Activated CD4-positive, CD25-positive, alpha-beta regulatory T cell treated with anti-CD3 and anti-CD28 coated beads, Interleukin-2, amount 50 U/mL, for 24 hours (primary cell): ENCODE results near the gene VWCE.

ENCODE experiments used
- ATAC-seq, 2 donors: fragments of 150-1000 bp; cut with Tn5 transposase; one replicate each; pipeline ENCODE4 v1.10.0; 2021; ENCODE audit warnings: mild to moderate bottlenecking in 1 of 2, moderate library complexity in 1 of 2

VWCE gene

GRCh38 chr11:61281581-61282250 lies 13.4 kb downstream of the VWCE start:
- no peak for ATAC-seq

- ATAC-seq: no peak
These were observed 14.1 kb downstream of the VWCE start for GRCh38 chr11:61280883-61281580.

DNA sequence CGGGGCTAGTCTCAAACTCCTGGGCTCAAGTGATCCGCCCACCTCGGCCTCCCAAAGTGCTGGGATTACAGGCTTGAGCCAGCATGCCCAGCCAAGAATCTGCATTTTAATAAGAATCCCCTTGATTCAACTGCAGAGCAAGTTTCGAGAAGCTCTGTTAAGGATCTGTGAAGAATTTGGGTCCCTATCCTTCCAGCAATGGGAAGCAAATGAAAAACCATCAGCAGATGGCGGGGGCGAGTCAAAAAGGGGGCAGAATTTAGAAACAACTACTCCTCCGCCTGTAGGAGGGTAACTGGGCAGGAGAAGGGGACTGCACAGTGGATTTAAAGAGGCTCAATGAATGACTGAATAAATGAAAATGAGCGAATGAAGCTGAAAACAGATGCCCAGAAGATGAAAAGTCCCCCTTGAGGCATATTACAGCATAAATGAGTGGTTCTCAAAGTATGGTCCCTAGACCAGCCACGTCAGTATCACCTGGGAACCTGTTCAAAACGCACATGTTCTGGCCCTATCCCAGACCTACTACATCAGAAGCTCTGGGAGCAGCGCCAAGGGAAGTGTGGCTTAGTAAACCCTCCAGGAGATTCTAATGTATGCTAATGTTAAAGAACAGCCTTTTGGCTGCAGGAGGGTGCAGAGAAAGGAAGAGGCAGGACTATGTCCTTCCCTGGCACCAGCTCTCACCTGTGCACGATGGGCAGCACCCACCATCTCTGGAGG lies 15.0 kb downstream of the VWCE start:
- no peak for ATAC-seq

DNA sequence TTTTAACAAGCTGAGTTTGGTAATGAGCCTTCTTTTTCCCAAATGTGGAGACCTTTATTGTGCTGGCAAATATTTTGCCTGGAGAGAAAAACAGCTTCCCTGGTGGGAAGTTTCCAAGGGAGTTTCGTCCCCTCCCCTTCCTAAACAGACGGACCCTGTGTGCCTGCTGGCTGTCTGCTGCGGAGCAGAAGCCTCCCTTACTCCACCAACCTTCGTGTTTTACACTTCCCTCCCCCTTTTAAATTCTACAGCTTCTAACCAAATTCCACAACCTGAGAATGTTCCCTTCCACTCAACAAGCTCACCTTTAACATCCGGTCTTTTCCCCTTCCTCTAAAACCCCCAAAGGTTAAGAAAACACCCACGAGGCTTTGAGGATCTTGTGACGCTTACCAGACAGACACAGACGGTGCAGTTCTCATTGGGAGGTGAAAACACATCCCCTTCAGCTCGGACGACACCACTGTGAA lies 17.1 kb downstream of the VWCE start:
- ATAC-seq: no peak

DNA sequence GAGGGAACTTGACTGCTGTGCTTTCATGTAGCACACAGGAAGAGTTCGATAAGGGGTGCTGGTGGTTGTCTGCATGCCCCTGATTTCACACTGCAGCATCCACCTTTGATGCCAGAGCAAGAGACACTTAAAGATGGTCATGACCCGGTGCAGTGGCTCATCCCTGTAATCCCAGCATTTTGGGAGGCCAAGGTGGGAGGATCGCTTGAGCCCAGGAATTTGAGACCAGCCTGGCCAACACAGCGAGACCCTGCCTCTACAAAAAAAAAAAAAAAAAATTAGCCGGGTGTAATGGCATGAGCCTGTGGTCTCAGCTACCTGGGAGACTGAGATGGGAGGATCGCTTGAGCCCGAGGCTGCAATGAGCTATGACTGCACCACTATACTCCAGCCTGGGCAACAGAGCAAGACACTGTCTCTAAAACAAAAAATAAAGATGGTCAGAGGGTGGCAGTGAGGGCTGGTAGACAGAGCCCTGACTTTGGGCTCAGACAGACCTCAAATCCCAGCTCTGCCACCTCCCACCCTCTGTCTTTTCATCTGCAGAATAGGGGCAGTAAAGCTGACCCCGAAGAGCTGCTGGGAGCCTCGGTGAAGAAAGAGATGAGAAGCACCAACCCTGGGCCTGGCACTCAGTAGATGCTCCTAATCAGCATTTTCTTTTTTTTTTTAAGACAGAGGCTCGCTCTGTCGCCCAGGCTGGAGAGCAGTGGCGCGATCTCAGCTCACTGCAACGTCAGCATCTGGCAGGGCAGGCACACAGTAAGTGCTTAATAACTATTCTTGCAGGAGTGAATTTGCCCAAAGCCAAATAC lies 17.7 kb downstream of the VWCE start:
- ATAC-seq: no peak

GRCh38 chr11:61275191-61275590 lies 19.9 kb downstream of the VWCE start:
- no peak for ATAC-seq

DNA sequence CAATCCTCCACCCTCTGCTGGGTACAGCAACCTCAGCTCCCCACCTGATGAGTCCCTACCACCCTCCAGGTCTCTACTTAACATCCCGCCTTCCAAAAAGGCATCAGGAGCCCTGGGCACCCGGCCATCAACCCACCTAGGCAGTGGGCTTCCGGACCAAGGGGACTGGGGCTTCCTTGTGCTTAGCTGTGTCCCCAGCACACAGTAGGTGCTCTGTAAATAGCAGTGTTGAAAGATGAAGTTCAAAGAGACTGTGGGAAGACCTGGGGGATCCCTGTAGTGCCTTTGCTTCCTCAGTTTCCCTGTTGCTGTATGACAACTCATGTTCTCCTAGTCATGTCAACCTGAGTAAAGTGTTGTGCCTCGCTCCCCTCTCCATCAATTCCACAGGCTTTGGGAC lies 21.0 kb downstream of the VWCE start:
- ATAC-seq: no peak

DNA sequence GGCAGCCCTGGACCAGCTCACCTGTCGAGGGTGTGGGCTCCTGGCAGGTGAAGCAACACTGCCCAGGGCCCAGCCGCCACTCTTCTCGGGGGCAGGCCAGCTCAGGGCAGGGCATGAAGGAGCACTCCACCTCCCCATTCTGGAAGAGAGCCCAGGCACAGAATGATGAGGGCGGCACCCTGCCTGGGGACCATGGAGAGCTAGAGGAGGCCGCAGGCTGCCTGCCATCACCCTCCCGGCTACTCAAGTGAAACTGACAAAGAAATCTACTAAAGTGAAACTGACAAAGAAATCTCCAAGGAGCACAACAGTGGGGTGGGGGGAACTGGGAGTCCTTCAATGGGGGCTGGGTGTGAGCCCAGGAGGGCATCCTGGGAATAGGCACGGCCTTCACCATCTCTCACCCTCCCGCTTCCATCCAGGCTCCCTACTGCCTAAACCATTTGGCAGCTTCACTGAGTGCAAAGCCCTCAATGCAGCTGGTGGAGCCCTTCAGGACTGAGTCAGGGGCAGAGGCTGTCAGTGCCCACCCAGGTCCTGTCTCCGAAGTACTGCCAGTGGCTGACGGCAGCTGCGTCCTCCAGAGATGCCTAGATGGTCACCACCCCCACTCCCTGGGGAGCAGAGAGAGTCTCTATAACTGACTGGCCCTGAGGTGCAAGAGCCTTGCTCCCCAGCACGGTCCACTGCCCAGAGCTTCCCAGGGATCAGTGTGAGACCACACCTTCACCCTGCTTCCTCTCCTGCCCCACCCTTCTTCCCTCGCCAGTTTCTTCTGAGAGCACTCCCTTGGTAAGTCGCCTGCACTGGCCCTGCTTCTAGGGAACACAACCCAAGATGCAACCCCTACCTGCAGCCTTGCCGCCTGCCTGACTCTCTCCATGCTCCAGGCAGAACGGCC lies 21.7 kb downstream of the VWCE start:
- ATAC-seq: no peak

DNA sequence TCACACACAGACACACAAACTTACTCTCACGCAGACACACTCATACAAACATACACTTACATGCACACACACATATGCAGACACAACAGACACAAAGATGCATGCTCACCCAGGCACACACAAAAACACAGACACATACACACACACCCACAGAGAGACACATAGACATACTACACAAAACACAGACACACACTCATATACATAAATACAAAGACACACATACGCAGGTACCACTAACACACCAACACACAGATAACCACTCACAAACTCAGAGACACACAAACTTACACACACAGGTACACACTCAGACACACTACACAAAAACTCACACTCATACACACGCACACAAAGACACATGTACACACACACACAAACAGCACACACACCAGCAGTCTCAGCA lies 22.4 kb downstream of the VWCE start:
- no peak for ATAC-seq

- peak; percentile 39 to 53 for ATAC-seq
These were observed 24.6 kb downstream of the VWCE start for GRCh38 chr11:61270354-61271076.

DNA sequence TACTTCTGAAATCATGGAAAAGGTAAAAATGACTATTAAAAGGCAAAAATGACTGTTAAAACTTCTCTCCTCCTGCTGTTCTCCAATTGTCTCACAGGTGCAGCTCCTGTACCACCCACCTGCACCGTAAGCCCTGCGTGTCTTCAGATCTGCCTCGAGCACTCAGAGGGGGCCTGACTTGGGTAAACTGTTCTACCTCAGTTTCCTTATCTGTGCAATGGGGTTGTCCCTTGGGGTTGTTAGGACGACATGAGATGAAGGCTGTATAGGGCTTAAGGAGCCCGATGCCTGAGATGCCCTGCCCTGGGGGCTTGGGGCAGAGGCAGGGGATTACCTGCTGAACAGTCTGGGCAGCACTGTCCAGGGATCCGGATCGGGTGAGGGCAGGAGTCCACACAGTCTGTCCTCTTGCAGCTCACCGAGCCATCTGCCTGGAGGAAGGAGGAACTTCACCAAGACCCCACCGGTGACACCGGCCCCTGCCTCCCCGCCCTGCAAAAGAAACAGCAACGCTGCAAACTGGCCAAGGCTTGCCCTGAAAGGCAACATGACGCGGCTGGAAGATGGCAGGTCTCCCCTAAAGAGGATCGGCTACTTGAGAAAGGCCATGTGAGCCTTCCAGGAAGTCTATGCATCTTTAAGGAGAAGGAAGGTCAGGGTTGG lies 26.4 kb downstream of the VWCE start:
- ATAC-seq: no peak

DNA sequence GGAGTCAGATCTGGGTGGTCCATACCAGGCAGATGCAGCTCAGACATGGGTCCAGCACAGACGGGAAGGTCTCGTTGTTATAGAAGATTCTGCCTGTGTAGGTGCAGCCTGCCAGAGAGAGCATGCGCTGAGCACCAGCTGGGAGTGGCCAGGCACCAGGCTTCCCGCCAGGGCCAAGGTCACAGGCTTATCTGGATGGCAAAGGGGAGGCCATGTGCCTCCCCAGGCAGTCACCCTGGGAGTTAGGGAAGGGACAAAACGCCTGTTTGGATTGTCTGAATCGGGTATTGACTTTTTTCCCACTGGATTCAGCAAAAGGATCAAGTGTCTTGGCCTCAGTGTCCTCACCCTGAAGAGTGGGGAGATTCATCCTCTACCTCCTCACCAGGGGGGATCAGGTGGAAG lies 27.7 kb downstream of the VWCE start:
- ATAC-seq: no peak

GRCh38 chr11:61266602-61267001 lies 28.5 kb downstream of the VWCE start:
- ATAC-seq: no peak

- ATAC-seq: no peak
These were observed 29.8 kb downstream of the VWCE start for GRCh38 chr11:61265357-61265756.

GRCh38 chr11:61264795-61265194 lies 30.3 kb downstream of the VWCE start:
- ATAC-seq: no peak

DNA sequence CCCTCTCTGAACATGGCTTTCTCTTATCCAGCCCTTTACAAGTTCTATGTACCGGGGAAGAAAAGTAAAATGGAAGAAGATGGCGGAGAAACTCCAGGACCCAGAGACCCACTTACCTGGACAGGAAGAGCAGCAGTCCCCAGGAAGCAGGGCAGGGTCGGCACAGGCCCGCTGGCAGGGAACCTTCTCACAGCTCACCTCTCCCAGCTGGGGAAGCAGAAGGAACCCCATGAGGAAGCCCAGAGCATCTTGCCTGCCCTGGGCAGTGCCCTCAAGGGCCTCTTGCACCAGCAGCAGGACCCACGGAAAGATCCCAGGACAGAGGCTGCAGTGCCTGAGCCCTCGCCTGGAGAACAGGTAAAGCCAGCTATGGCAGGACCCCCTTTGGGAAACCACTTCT lies 30.7 kb downstream of the VWCE start:
- no peak for ATAC-seq

DNA sequence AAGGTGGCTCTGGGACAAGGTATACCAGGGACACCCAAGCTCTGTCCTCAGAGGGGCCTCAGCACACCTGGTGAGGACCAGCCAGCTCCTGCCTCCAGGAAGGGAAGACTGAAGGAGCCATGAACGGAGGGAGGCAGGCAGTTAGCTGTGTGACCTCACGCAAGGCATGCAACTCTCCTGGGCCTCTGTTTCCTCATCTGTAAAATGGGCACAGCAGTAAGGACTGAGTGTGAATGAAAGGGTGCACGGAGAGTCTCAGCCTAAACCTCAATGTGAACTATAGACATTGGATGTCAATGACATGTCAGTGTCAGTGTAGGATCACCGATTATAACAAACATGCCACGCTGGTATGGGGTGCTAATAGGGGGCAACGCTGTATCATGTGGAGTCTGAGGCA lies 35.8 kb downstream of the VWCE start:
- ATAC-seq: no peak

DNA sequence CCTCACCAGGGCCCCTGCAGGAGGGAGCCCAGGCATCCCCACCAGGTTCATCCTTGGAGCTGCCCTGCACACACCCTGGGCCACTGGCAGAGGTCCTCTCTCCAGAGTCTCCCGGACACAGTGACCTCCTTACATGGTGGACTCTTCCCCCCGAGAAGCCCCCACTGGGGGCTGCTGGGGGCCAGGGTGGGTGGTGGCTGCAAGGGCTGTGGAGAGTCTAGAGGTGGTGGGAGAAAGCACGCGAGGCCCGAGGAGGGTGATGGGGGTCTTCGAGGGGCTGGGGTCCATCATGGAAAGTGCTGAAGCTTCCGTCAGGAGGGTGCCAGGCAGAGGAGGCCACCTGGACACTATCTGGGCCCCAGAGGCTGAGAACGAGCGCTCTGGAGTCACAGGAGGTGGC lies 36.6 kb downstream of the VWCE start:
- no peak for ATAC-seq

DNA sequence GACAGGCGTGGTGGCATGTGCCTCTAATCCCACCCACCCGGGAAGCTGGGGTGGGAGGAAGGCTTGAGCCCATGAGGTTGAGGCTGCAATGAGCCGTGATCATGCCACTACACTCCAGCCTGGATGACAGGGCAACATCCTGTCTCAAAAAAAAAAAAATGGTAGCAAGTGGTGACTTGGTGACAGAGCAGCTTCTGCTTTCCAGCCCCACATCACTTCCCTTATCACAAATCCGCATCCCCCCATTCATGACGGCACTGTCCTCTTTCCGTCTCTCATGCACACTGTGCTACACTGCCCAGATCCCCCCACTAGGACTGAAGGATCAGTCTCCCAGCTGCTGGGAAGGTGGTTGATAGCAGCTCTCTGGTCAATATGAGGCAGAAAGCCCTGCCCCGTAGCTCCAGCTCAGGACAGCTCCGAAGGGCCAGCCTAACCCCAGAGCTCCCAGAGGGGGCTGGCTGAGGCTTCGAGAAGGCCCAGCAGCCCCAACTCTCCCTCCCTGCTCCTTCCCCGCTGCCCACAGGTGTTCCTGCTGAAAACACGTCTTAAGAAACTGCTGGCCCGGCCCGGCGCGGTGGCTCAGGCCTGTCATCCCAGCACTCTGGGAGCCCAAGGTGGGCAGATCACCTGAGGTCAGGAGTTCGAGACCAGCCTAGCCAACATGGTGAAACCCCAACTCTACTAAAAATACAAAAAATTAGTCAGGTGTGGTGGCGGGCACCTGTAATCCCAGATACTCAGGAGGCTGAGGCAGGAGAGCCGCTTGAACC lies 38.2 kb downstream of the VWCE start:
- no peak for ATAC-seq
